GM12864 (cell line): ENCODE results near the gene SRD5A3.

Experiments used
- DNase-seq: peaks from one replicate; pipeline ENCODE4 v3.0.0-alpha.2; 2011; ENCODE audit warnings: low read depth
- H3K4me3 ChIP-seq: 2 replicates; pipeline ENCODE4 v1.5.1; 2011; ENCODE audit warnings: mild to moderate bottlenecking, low read depth, low read length, control low read depth
- CTCF ChIP-seq: IDR thresholded peaks from 2 replicates; pipeline ENCODE4 v1.5.1; 2011; ENCODE audit warnings: low read depth, mild to moderate bottlenecking, moderate library complexity, low read length, control low read depth, inconsistent platforms; ENCODE audit errors: missing control alignments

Gene SRD5A3

GRCh38 chr4:55399581-55399980 is 53.5 kb downstream of the SRD5A3 start:
- H3K4me3 ChIP-seq: no peak overlapping the region
- DNase-seq: no peak
- no peak for TF ChIP-seq CTCF

- TF ChIP-seq CTCF: no peak
- no peak for DNase-seq
- no peak overlapping the region for H3K4me3 ChIP-seq
Observed at GRCh38 chr4:55405073-55405472, 59.0 kb downstream of the SRD5A3 start.

- no peak overlapping the region for H3K4me3 ChIP-seq
Observed at GRCh38 chr4:55406545-55406944, 60.5 kb downstream of the SRD5A3 start.

DNA sequence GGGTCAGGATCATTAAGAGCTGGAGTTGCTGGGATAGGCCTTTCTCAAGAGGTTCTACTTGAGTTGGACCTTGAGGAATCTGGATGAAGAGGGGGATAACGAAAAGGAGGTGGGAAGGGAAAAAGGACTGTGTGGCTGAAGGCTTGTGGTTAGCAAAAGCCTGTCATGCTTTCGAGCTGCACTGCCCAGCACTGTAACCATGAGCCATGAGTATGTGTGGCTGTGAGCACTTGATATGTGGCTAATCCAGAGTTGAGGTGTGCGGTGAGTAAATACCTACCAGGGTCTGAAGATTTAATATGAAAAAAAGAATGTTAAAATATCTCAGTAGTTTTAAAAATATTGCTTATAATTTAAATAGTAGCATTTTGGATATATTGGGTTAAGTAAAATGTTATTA is 61.1 kb downstream of the SRD5A3 start:
- no peak overlapping the region for H3K4me3 ChIP-seq
- DNase-seq: no peak
- no peak for TF ChIP-seq CTCF

More at GRCh38 chr4:55406545-55406944, 60.5 kb downstream of the SRD5A3 start:
- DNase-seq: no peak
- TF ChIP-seq CTCF: no peak

GRCh38 chr4:55407764-55408163 is 61.7 kb downstream of the SRD5A3 start:
- H3K4me3 ChIP-seq: no peak overlapping the region
- no peak for DNase-seq
- TF ChIP-seq CTCF: no peak

- peak; percentile 58 for TF ChIP-seq CTCF
- no peak overlapping the region for H3K4me3 ChIP-seq
- no peak for DNase-seq
Observed at GRCh38 chr4:55409468-55410171, 63.6 kb downstream of the SRD5A3 start.

- no peak for DNase-seq
- no peak overlapping the region for H3K4me3 ChIP-seq
- no peak for TF ChIP-seq CTCF
Observed at GRCh38 chr4:55410431-55410830, 64.4 kb downstream of the SRD5A3 start.
